SU-DHL-6 (cell line): Measurements from ENCODE around the gene PLEKHJ1.

Experiments
- EZH2phosphoT487 ChIP-seq: fragments of 200-600 bp; sonication (generic), shearing (Covaris generic); conservative IDR thresholded peaks from 2 replicates; pipeline ENCODE4 v1.6.1; 2018; ENCODE audit warnings: mild to moderate bottlenecking, antibody characterized with exemption, low read length, moderate library complexity, mixed read lengths
- TF ChIP-seq, protein P1 (sequence below): fragments of 200-600 bp; sonication (generic); IDR thresholded peaks from one replicate; pipeline ENCODE4 v1.5.1; 2017; ENCODE audit warnings: antibody characterized with exemption, mild to moderate bottlenecking, low read length, moderate library complexity; ENCODE audit not compliant: insufficient read depth, poor library complexity, severe bottlenecking

DNA sequence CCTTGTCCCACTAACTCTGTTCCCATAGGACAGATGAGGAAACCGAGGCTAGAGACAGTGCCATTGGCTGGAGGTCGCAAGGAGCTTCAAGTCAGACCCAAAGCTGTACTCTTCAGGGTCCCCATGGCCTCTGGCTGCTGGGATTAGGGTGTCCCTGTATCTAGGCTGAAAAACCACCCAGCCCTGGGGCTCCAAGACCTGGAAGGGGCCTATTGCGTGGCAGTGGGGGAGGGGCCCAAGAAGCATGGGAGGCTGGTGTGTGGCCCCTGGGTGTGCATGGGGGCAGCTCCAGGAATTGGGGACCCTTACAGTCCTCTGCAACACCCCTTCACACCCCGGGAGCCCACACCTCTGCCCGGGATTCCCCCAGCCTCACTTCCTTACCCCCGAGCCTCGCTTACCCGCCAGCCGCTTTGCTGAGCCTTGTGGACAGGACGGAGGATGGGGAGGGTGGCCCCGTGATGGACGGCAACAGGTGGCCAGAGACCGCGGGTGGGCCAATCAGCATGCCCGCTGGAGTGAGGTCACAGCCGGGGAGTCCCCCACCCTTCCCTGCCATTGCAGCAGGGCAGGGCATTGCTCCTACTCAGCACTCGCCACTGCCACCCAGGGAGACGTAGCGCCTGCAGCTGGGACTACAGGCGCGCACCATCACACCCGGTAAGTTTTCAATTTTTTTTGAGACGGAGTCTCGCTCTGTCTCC is 20.0 kb upstream of the PLEKHJ1 start, which contains the start of gene JSRP1:
- TF ChIP-seq, protein P1, sequence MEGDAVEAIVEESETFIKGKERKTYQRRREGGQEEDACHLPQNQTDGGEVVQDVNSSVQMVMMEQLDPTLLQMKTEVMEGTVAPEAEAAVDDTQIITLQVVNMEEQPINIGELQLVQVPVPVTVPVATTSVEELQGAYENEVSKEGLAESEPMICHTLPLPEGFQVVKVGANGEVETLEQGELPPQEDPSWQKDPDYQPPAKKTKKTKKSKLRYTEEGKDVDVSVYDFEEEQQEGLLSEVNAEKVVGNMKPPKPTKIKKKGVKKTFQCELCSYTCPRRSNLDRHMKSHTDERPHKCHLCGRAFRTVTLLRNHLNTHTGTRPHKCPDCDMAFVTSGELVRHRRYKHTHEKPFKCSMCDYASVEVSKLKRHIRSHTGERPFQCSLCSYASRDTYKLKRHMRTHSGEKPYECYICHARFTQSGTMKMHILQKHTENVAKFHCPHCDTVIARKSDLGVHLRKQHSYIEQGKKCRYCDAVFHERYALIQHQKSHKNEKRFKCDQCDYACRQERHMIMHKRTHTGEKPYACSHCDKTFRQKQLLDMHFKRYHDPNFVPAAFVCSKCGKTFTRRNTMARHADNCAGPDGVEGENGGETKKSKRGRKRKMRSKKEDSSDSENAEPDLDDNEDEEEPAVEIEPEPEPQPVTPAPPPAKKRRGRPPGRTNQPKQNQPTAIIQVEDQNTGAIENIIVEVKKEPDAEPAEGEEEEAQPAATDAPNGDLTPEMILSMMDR, result no peak
- TF ChIP-seq EZH2phosphoT487, result no peak
